HEK293T (cell line): ENCODE data around the gene CABP7.

Source experiments
- CTCF ChIA-PET: fragments of 350-600 bp; formaldehyde crosslinking; extraction: SDS; loops from one replicate; lab custom pipeline; 2021; ENCODE audit warnings: antibody characterized with exemption, inconsistent platforms; lab: Yijun Ruan, JAX
- POLR2A ChIA-PET: fragments of 350-600 bp; formaldehyde crosslinking; extraction: SDS; loops from one replicate; lab custom pipeline; 2020; ENCODE audit warnings: antibody characterized with exemption, inconsistent platforms; lab: Yijun Ruan, JAX
- DNase-seq: peaks from one replicate; pipeline ENCODE4 v3.0.0; 2012; ENCODE audit warnings: mixed read lengths; ENCODE audit errors: extremely low spot score
- ARNT ChIP-seq: fragments of 450-650 bp; IDR thresholded peaks from 2 replicates; pipeline ENCODE4 v1.6.1; 2017; ENCODE audit warnings: mild to moderate bottlenecking
- BHLHE40 ChIP-seq: fragments of 450-650 bp; IDR thresholded peaks from 2 replicates; pipeline ENCODE4 v1.6.1; 2016; ENCODE audit warnings: mild to moderate bottlenecking, moderate library complexity, borderline replicate concordance
- CTBP1 ChIP-seq: fragments of 450-650 bp; IDR thresholded peaks from 2 replicates; pipeline ENCODE4 v1.6.1; 2016; ENCODE audit warnings: borderline replicate concordance
- ELF4 ChIP-seq: fragments of 450-650 bp; IDR thresholded peaks from 2 replicates; pipeline ENCODE4 v1.6.1; 2017; ENCODE audit warnings: antibody characterized with exemption
- FOXA1 ChIP-seq: fragments of 450-650 bp; IDR thresholded peaks from 2 replicates; pipeline ENCODE4 v1.6.1; 2016; ENCODE audit warnings: mild to moderate bottlenecking
- FOXK2 ChIP-seq: fragments of 450-650 bp; IDR thresholded peaks from 2 replicates; pipeline ENCODE4 v1.6.1; 2016; ENCODE audit warnings: mild to moderate bottlenecking
- FOXM1 ChIP-seq: fragments of 450-650 bp; IDR thresholded peaks from 2 replicates; pipeline ENCODE4 v1.6.1; 2017; ENCODE audit warnings: mild to moderate bottlenecking, borderline replicate concordance
- HDGF ChIP-seq: fragments of 450-650 bp; IDR thresholded peaks from 2 replicates; pipeline ENCODE4 v1.6.1; 2017; ENCODE audit warnings: antibody characterized with exemption, borderline replicate concordance
- L3MBTL2 ChIP-seq: fragments of 450-650 bp; conservative IDR thresholded peaks from 2 replicates; pipeline ENCODE4 v1.6.1; 2016; ENCODE audit warnings: mild to moderate bottlenecking
- LEF1 ChIP-seq: fragments of 450-650 bp; IDR thresholded peaks from 2 replicates; pipeline ENCODE4 v1.6.1; 2017; ENCODE audit warnings: mild to moderate bottlenecking, borderline replicate concordance
- NFRKB ChIP-seq: fragments of 450-650 bp; IDR thresholded peaks from 2 replicates; pipeline ENCODE4 v1.6.1; 2016; ENCODE audit warnings: mild to moderate bottlenecking, moderate library complexity
- PKNOX1 ChIP-seq: fragments of 450-650 bp; IDR thresholded peaks from 2 replicates; pipeline ENCODE4 v1.6.1; 2016
- SP1 ChIP-seq: fragments of 450-650 bp; IDR thresholded peaks from 2 replicates; pipeline ENCODE4 v1.6.1; 2017
- SUZ12 ChIP-seq: fragments of 450-650 bp; IDR thresholded peaks from 2 replicates; pipeline ENCODE4 v1.6.1; 2016; ENCODE audit warnings: mild to moderate bottlenecking
- TARDBP ChIP-seq: fragments of 450-650 bp; IDR thresholded peaks from 2 replicates; pipeline ENCODE4 v1.6.1; 2016
- ZNF384 ChIP-seq: fragments of 450-650 bp; IDR thresholded peaks from 2 replicates; pipeline ENCODE4 v1.6.1; 2016

CABP7 gene

DNA sequence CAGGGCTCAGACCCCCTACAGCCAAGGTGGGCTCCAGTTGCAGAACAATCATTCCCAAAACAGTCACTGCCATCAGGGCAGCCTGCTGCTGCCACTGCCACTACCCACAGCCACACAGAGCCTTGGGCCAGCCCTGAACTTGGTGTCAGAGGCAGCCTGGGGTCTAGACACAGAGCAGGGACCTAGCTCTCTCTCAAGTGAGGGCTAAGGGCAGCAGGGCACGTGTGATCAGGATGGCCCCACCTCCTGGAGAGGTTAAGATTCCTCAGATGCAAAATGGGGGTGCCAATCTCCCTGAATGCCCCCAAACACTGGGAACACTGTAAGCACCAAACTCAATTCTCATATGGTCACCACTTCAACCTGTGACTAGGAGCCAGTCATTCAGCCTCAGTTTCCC, 15.6 kb downstream of the CABP7 start:
- POLR2A ChIA-PET: no interaction called here
- DNase-seq: no peak
- TF ChIP-seq FOXM1 (no peak), TARDBP (no peak), L3MBTL2 (no peak), BHLHE40 (no peak)
- CTCF ChIA-PET: interaction anchor here (0.7 kb wide), 1 partner anchor 46 kb away, joined by 3 read pairs; no protein-coding TSS in a partner anchor

- ChIA-PET POLR2A (interaction anchor here (0.6 kb wide), 1 partner anchor 1343 kb away, joined by 3 read pairs; the partner anchor contains the start of gene SMTN), CTCF (no interaction called here)
- no peak for DNase-seq
- no peak for TF ChIP-seq SP1
- no peak for TF ChIP-seq TARDBP
- TF ChIP-seq FOXA1: no peak
These were observed 17.7 kb downstream of the CABP7 start for GRCh38 chr22:29737251-29738117.

- no peak for DNase-seq
- CTCF ChIA-PET: no interaction called here
- POLR2A ChIA-PET: no interaction called here
- TF ChIP-seq SUZ12: no peak
- TF ChIP-seq FOXA1: no peak
- no peak for TF ChIP-seq NFRKB
- TF ChIP-seq L3MBTL2: no peak
- no peak for TF ChIP-seq CTBP1
- TF ChIP-seq SP1: no peak
- no peak for TF ChIP-seq TARDBP
- TF ChIP-seq ARNT: no peak
These were observed 18.5 kb downstream of the CABP7 start for GRCh38 chr22:29738118-29738815.

- no peak for DNase-seq
- TF ChIP-seq FOXK2: no peak
- TF ChIP-seq BHLHE40: no peak
- no peak for TF ChIP-seq FOXM1
- no peak for TF ChIP-seq FOXA1
- no peak for TF ChIP-seq SP1
- TF ChIP-seq CTBP1: no peak
- TF ChIP-seq HDGF: no peak
- no peak for TF ChIP-seq ARNT
- no peak for TF ChIP-seq L3MBTL2
- no peak for TF ChIP-seq NFRKB
- TF ChIP-seq ELF4: no peak
- TF ChIP-seq TARDBP: no peak
- TF ChIP-seq ZNF384: no peak
- no peak for TF ChIP-seq LEF1
- ChIA-PET POLR2A (no interaction called here), CTCF (interaction anchor here (0.6 kb wide), 1 partner anchor 240 kb away, joined by 4 read pairs; no protein-coding TSS in a partner anchor)
These were observed 19.6 kb downstream of the CABP7 start for GRCh38 chr22:29739346-29739875.

DNA sequence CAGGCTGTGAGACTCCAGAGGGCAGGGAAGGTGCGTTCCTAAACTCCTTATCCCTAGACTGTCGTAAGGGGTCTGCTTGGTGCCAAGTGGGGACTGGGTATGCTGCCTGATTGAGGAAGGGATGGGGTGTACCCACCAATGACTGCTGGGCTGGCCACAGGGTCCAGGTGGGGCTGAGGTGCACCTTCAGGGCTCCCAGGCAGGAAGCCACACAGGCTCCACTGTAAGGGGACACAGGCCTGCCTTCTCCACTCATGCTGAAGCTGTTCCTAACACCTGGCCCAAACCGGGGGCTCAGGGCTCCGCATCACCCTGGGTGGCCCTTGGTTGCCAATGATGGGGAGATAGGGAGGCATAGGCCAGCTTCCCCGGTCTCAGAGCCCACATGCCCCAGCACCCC, 20.4 kb downstream of the CABP7 start:
- ChIA-PET CTCF (no interaction called here), POLR2A (no interaction called here)
- TF ChIP-seq FOXA1: no peak
- TF ChIP-seq FOXM1: no peak
- TF ChIP-seq L3MBTL2: no peak
- no peak for TF ChIP-seq HDGF
- no peak for TF ChIP-seq CTBP1
- no peak for TF ChIP-seq PKNOX1
- TF ChIP-seq NFRKB: no peak
- TF ChIP-seq ELF4: no peak
- no peak for TF ChIP-seq ARNT
- no peak for TF ChIP-seq SP1
- TF ChIP-seq TARDBP: no peak
- TF ChIP-seq SUZ12: no peak
- no peak for TF ChIP-seq LEF1
- no peak for TF ChIP-seq FOXK2
- TF ChIP-seq ZNF384: no peak
- TF ChIP-seq BHLHE40: no peak
- DNase-seq: no peak

DNA sequence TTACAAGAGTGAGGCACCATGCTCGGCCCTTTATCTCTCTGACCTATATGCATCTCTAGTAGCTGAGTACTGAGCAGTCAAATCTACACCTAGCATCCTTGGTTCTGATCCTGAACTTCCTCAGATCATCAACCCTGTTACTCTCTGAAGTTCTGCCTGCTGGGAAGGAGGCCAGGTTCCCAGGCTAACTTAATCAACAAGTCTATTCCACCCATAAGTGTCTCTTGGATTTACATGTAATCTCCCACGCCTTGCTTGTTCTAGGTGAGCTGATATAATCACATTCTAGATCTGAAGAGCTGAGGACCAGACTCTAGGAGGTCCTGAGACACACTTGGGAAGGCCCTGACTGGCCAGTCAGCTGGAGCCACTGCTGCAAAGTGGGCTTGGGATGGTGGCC, 22.1 kb downstream of the CABP7 start:
- ChIA-PET POLR2A (interaction anchor here (0.8 kb wide), 1 partner anchor 25 kb away, joined by 4 read pairs; the partner anchor contains the start of genes UQCR10 and ZMAT5), CTCF (no interaction called here)
- no peak for DNase-seq
- no peak for TF ChIP-seq CTBP1
- no peak for TF ChIP-seq TARDBP
- TF ChIP-seq ELF4: no peak
- TF ChIP-seq NFRKB: no peak
- no peak for TF ChIP-seq BHLHE40
- TF ChIP-seq SP1: no peak
- TF ChIP-seq L3MBTL2: no peak
- no peak for TF ChIP-seq LEF1
- no peak for TF ChIP-seq ARNT
- TF ChIP-seq FOXM1: no peak
- no peak for TF ChIP-seq HDGF
- no peak for TF ChIP-seq FOXK2
- no peak for TF ChIP-seq FOXA1
- no peak for TF ChIP-seq SUZ12

DNA sequence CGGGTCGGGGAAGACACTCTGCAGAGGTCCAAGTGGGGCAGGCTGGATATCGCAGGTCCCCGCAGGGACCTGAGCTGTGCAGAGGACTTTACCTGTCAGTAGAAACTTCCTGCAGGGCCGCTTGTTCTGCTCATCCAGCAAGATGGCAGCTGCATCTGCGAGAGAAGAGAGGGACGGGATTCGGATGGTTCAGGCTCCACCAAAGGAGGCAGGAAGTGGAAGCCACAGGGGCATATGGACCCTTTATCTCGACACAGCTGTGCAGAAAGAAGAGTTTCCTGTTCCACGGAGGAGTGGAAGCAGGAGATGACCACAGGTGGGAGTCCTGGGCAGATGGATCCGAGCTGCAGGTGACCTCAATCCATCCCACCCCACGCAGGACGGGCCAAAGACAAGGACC, 22.5 kb downstream of the CABP7 start:
- POLR2A ChIA-PET: interaction anchor here (0.8 kb wide), 1 partner anchor 25 kb away, joined by 4 read pairs; the partner anchor contains the start of genes UQCR10 and ZMAT5
- CTCF ChIA-PET: no interaction called here
- DNase-seq: no peak
- TF ChIP-seq SUZ12: no peak
- no peak for TF ChIP-seq CTBP1
- no peak for TF ChIP-seq TARDBP
- TF ChIP-seq FOXK2: no peak
- no peak for TF ChIP-seq L3MBTL2
- no peak for TF ChIP-seq NFRKB
- no peak for TF ChIP-seq FOXM1
